ENCODE measurements around the gene STKLD1. TPM values are rescaled to one million over a fixed set of nuclear protein-coding genes. Genes with fewer than 3 reads are reported as not detected.

STKLD1 gene
- polyA plus RNA-seq (2011; rRNA removed): 1.1 and 1.6 TPM in 2 replicates
- polyA plus RNA-seq (2012; cell fraction: cytosol; rRNA removed): 0.67 and 0.79 TPM in 2 replicates
- polyA plus RNA-seq (2012; cell fraction: nucleus; rRNA removed): 0.82 and 0.91 TPM in 2 replicates
- 0.29 to 1.4 TPM (median 1.2 TPM) in 3 replicates for polyA plus RNA-seq (2017; fragmentation: RNase III; extraction: RNeasy Plus Mini Kit Qiagen cat#74134 plus additional on column Dnase treatment)
- polyA minus RNA-seq (2011; rRNA and poly(A)+ RNA removed): not detected in 2 replicates

GRCh38 chr9:133375724-133376654 is at the start of gene STKLD1, which contains the start of gene SURF4:
Gene STKLD1, plus strand, starts transcription at chr9:133376366. Its CDS starts 108 bp downstream, at chr9:133376474.
Gene SURF4, minus strand, starts transcription at chr9:133376060. Its CDS starts 91 bp downstream, at chr9:133375969.
- DNase-seq (ENCODE audit: low read depth in 1 of 2, low spot score in 1 of 2): peak; percentile 97
- H3K4me1 ChIP-seq: peaks cover 23% of the 10 kb centered on the region
- no peak for FAIRE-seq
- H3K27ac ChIP-seq: peak within 1 kb of the TSS; percentile 97 to 99
- peak within 1 kb of the TSS; percentile 93 for H3K4me2 ChIP-seq
- H3K4me3 ChIP-seq: peak within 1 kb of the TSS; percentile 100
- peak; percentile 91 to 95 for ATAC-seq
- POLR2A ChIA-PET: interaction anchor here (1.0 to 1.4 kb wide), 5 partner anchors 20 to 84 kb away, joined by 3 to 7 read pairs (median 5); partner anchors contain the start of genes CACFD1, MED22 and RPL7A
- WGBS (ENCODE audit: missing lambda C conversion rate): 4% methylated on average over 14 of the region's 120 CpGs
- CTCF ChIA-PET: interaction anchor here (0.6 to 2.9 kb wide), 10 partner anchors 9 to 410 kb away, joined by 3 to 9 read pairs (median 4); no protein-coding TSS in a partner anchor
- H3K9me3 ChIP-seq: no peaks in the 10 kb centered on the region
- TF ChIP-seq HEYL (CRISPR knock-in tag; IDR thresholded peaks at IDR 0.05): no peak
- TF ChIP-seq BCL3 (IDR thresholded peaks at IDR 0.05): peak; percentile 74
- TF ChIP-seq KDM5A (IDR thresholded peaks at IDR 0.05): no peak
- no peak for TF ChIP-seq ATOH8 (CRISPR knock-in tag; IDR thresholded peaks at IDR 0.05; ENCODE audit: low read depth)
- TF ChIP-seq KDM1A (IDR thresholded peaks at IDR 0.05; ENCODE audit: low read depth): no peak
- no peak for TF ChIP-seq GATA3 (IDR thresholded peaks at IDR 0.05; ENCODE audit: borderline replicate concordance)
- peak; percentile 74 to 90 for TF ChIP-seq JUN (IDR thresholded peaks at IDR 0.05)
- TF ChIP-seq ZNF302 (CRISPR knock-in tag; IDR thresholded peaks at IDR 0.05): no peak
- no peak for TF ChIP-seq NR3C1 (IDR thresholded peaks at IDR 0.05)
- TF ChIP-seq USF2 (IDR thresholded peaks at IDR 0.05): no peak
- no peak for TF ChIP-seq SMC3 (IDR thresholded peaks at IDR 0.05)
- no peak for TF ChIP-seq HES2 (IDR thresholded peaks at IDR 0.05)
- peak; percentile 76; the same call in 1 of the 2 replicates for TF ChIP-seq PHF8 (IDR thresholded peaks at IDR 0.05; ENCODE audit: borderline replicate concordance, low read depth)
- no peak for TF ChIP-seq RAD21 (conservative IDR thresholded peaks at IDR 0.05 in 1 of 2, IDR thresholded peaks at IDR 0.05 in 1 of 2)
- TF ChIP-seq TFCP2L1 (CRISPR knock-in tag; IDR thresholded peaks at IDR 0.05): no peak
- TF ChIP-seq MAZ (IDR thresholded peaks at IDR 0.05; ENCODE audit: borderline replicate concordance, low read depth, low read length): no peak
- no peak for TF ChIP-seq ZFP36 (IDR thresholded peaks at IDR 0.05; ENCODE audit: borderline replicate concordance, partially characterized antibody)
- no peak for TF ChIP-seq CHD2 (IDR thresholded peaks at IDR 0.05; ENCODE audit: low read length, partially characterized antibody)
- no peak for TF ChIP-seq RARB (CRISPR knock-in tag; IDR thresholded peaks at IDR 0.05)
- no peak for TF ChIP-seq CBX8 (IDR thresholded peaks at IDR 0.05)
- TF ChIP-seq RCOR1 (IDR thresholded peaks at IDR 0.05; ENCODE audit: low read depth, low read length): no peak
- no peak for TF ChIP-seq HOXB5 (CRISPR knock-in tag; IDR thresholded peaks at IDR 0.05)
- no peak for TF ChIP-seq TP53 (CRISPR knock-in tag; IDR thresholded peaks at IDR 0.05)
- TF ChIP-seq E2F6 (IDR thresholded peaks at IDR 0.05; ENCODE audit: borderline replicate concordance, low read depth): peak; percentile 91
- no peak for TF ChIP-seq FOSL2 (IDR thresholded peaks at IDR 0.05)
- no peak for TF ChIP-seq FOSL2 (CRISPR knock-in tag; IDR thresholded peaks at IDR 0.05)
- no peak for TF ChIP-seq ESRRA (IDR thresholded peaks at IDR 0.05; ENCODE audit: borderline replicate concordance, low read length)
- peak; percentile 86 for TF ChIP-seq POLR2A (IDR thresholded peaks at IDR 0.05; ENCODE audit: low read length)
- TF ChIP-seq FOXS1 (CRISPR knock-in tag; IDR thresholded peaks at IDR 0.05): no peak
- TF ChIP-seq HOXA7 (CRISPR knock-in tag; IDR thresholded peaks at IDR 0.05): no peak
- no peak for TF ChIP-seq PBX3 (IDR thresholded peaks at IDR 0.05)
- peak; percentile 78 for TF ChIP-seq MAX (IDR thresholded peaks at IDR 0.05)
- TF ChIP-seq MYC (IDR thresholded peaks at IDR 0.05; ENCODE audit: borderline replicate concordance, low read length): 0 out of 2 replicates have a peak, but pooled peaks have one; percentile 49
- TF ChIP-seq RNF2 (IDR thresholded peaks at IDR 0.05; ENCODE audit: borderline replicate concordance, low read depth): 0 out of 2 replicates have a peak, but pooled peaks have one; percentile 30
- no peak for TF ChIP-seq CEBPB (IDR thresholded peaks at IDR 0.05)
- no peak for TF ChIP-seq MAFK (IDR thresholded peaks at IDR 0.05; ENCODE audit: partially characterized antibody)

Data from A549 (cell line).